Stimulated activated CD8-positive, alpha-beta memory T cell treated with anti-CD3 and anti-CD28 coated beads, Interleukin-15, amount 100 ng/mL, for 24 hours (primary cell): Measurements from ENCODE around the gene FAM181A.

Experiments
- DNase-seq: peaks from one replicate; pipeline ENCODE4 v3.0.0-alpha.2; 2020; ENCODE audit warnings: low read depth

The FAM181A gene

GRCh38 chr14:93962701-93963601, 35.8 kb downstream of the FAM181A start:
- no peak for DNase-seq

GRCh38 chr14:93963692-93964091, 36.5 kb downstream of the FAM181A start:
- no peak for DNase-seq

- DNase-seq = no peak
These were observed 37.1 kb downstream of the FAM181A start for GRCh38 chr14:93964281-93964680.

- DNase-seq = no peak
These were observed 37.7 kb downstream of the FAM181A start for GRCh38 chr14:93964820-93965286.

GRCh38 chr14:93965287-93965821, 38.2 kb downstream of the FAM181A start:
- no peak for DNase-seq

GRCh38 chr14:93965946-93966474, 38.9 kb downstream of the FAM181A start:
- DNase-seq = no peak

GRCh38 chr14:93967637-93968250, 40.6 kb downstream of the FAM181A start:
- no peak for DNase-seq

- DNase-seq = no peak
These were observed 42.1 kb downstream of the FAM181A start for GRCh38 chr14:93969082-93969828.

GRCh38 chr14:93970585-93970964, 43.4 kb downstream of the FAM181A start:
- DNase-seq = no peak

GRCh38 chr14:93970965-93971634, 44.0 kb downstream of the FAM181A start:
- no peak for DNase-seq

- DNase-seq = no peak
These were observed 44.5 kb downstream of the FAM181A start for GRCh38 chr14:93971635-93972027.

GRCh38 chr14:93972618-93973205, 45.6 kb downstream of the FAM181A start:
- no peak for DNase-seq

GRCh38 chr14:93973607-93974006, 46.5 kb downstream of the FAM181A start:
- DNase-seq = no peak

- no peak for DNase-seq
These were observed 47.2 kb downstream of the FAM181A start for GRCh38 chr14:93974299-93974698.

- no peak for DNase-seq
These were observed 47.7 kb downstream of the FAM181A start for GRCh38 chr14:93974833-93975232.

GRCh38 chr14:93975791-93976476, 48.8 kb downstream of the FAM181A start:
- no peak for DNase-seq

GRCh38 chr14:93976477-93977057, 49.4 kb downstream of the FAM181A start, which contains the start of gene ASB2:
TSS of gene ASB2 (minus strand) at chr14:93976570. CDS start at chr14:93964539, 12,031 bp downstream.
- no peak for DNase-seq

GRCh38 chr14:93977171-93977570, 50.0 kb downstream of the FAM181A start:
- no peak for DNase-seq

GRCh38 chr14:93977790-93978581, 50.8 kb downstream of the FAM181A start:
- no peak for DNase-seq
